H1 (cell line): ENCODE measurements around the gene SH3BGRL. TPM values are rescaled to one million over a fixed set of nuclear protein-coding genes. Genes with fewer than 3 reads are reported as not detected.

Experiments used
- ATF3 ChIP-seq: IDR thresholded peaks from 2 replicates; pipeline ENCODE4 v1.6.1; 2011; ENCODE audit warnings: low read depth, mild to moderate bottlenecking, low read length; ENCODE audit not compliant: insufficient read depth
- SRF ChIP-seq: IDR thresholded peaks from 2 replicates; pipeline ENCODE4 v1.6.1; 2011; ENCODE audit warnings: mild to moderate bottlenecking, low read depth, low read length, moderate library complexity
- polyA plus RNA-seq, 7 experiments: library from polyadenylated mRNA; depleted of rRNA in 3 of 7; stranded (reverse) in 5 of 7; unstranded in 2 of 7; fragments of >200 nt in 5 of 7; fragments of 200-250 nt in 2 of 7; gene quantifications; 1 replicate in 5 of 7; 2 replicates in 1 of 7; 4 replicates in 1 of 7; pipeline versions ENCODE4 v1.2.1 to v1.2.3, GENCODE V29; 2011 to 2013; ENCODE audit warnings: missing spikeins in 2 of 7, mixed read lengths in 2 of 7
- total RNA-seq: library from RNA; stranded (reverse); fragmentation: NEBNext Ultra II Directional; extraction: Animal tissue kit (Norgen Biotek cat#: 25700); gene quantifications from 2 replicates; pipeline ENCODE4 v1.2.1, GENCODE V29; 2021
- TF ChIP-seq, protein P1 (sequence below): fragments of 300-600 bp; sonication (generic); IDR thresholded peaks from 2 replicates; pipeline ENCODE4 v1.7.1; 2012; ENCODE audit warnings: low read length, moderate library complexity, mild to moderate bottlenecking, inconsistent platforms; ENCODE audit not compliant: insufficient replicate concordance

Gene SH3BGRL
- total and polyA plus RNA-seq, 2 of the 8 experiments (the other 6 are each of a cell fraction or from before 2014, with no cell fraction given) = 36.3 to 49.6 TPM

- TF ChIP-seq, protein P1, sequence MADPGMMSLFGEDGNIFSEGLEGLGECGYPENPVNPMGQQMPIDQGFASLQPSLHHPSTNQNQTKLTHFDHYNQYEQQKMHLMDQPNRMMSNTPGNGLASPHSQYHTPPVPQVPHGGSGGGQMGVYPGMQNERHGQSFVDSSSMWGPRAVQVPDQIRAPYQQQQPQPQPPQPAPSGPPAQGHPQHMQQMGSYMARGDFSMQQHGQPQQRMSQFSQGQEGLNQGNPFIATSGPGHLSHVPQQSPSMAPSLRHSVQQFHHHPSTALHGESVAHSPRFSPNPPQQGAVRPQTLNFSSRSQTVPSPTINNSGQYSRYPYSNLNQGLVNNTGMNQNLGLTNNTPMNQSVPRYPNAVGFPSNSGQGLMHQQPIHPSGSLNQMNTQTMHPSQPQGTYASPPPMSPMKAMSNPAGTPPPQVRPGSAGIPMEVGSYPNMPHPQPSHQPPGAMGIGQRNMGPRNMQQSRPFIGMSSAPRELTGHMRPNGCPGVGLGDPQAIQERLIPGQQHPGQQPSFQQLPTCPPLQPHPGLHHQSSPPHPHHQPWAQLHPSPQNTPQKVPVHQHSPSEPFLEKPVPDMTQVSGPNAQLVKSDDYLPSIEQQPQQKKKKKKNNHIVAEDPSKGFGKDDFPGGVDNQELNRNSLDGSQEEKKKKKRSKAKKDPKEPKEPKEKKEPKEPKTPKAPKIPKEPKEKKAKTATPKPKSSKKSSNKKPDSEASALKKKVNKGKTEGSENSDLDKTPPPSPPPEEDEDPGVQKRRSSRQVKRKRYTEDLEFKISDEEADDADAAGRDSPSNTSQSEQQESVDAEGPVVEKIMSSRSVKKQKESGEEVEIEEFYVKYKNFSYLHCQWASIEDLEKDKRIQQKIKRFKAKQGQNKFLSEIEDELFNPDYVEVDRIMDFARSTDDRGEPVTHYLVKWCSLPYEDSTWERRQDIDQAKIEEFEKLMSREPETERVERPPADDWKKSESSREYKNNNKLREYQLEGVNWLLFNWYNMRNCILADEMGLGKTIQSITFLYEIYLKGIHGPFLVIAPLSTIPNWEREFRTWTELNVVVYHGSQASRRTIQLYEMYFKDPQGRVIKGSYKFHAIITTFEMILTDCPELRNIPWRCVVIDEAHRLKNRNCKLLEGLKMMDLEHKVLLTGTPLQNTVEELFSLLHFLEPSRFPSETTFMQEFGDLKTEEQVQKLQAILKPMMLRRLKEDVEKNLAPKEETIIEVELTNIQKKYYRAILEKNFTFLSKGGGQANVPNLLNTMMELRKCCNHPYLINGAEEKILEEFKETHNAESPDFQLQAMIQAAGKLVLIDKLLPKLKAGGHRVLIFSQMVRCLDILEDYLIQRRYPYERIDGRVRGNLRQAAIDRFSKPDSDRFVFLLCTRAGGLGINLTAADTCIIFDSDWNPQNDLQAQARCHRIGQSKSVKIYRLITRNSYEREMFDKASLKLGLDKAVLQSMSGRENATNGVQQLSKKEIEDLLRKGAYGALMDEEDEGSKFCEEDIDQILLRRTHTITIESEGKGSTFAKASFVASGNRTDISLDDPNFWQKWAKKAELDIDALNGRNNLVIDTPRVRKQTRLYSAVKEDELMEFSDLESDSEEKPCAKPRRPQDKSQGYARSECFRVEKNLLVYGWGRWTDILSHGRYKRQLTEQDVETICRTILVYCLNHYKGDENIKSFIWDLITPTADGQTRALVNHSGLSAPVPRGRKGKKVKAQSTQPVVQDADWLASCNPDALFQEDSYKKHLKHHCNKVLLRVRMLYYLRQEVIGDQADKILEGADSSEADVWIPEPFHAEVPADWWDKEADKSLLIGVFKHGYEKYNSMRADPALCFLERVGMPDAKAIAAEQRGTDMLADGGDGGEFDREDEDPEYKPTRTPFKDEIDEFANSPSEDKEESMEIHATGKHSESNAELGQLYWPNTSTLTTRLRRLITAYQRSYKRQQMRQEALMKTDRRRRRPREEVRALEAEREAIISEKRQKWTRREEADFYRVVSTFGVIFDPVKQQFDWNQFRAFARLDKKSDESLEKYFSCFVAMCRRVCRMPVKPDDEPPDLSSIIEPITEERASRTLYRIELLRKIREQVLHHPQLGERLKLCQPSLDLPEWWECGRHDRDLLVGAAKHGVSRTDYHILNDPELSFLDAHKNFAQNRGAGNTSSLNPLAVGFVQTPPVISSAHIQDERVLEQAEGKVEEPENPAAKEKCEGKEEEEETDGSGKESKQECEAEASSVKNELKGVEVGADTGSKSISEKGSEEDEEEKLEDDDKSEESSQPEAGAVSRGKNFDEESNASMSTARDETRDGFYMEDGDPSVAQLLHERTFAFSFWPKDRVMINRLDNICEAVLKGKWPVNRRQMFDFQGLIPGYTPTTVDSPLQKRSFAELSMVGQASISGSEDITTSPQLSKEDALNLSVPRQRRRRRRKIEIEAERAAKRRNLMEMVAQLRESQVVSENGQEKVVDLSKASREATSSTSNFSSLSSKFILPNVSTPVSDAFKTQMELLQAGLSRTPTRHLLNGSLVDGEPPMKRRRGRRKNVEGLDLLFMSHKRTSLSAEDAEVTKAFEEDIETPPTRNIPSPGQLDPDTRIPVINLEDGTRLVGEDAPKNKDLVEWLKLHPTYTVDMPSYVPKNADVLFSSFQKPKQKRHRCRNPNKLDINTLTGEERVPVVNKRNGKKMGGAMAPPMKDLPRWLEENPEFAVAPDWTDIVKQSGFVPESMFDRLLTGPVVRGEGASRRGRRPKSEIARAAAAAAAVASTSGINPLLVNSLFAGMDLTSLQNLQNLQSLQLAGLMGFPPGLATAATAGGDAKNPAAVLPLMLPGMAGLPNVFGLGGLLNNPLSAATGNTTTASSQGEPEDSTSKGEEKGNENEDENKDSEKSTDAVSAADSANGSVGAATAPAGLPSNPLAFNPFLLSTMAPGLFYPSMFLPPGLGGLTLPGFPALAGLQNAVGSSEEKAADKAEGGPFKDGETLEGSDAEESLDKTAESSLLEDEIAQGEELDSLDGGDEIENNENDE = no peak
- TF ChIP-seq SRF = no peak
- TF ChIP-seq ATF3 = no peak
These were observed 61.2 kb downstream of the SH3BGRL start (continued) for GRCh38 chrX:81263059-81263458.
